ENCODE results near the gene NEK4. TPM values are rescaled to one million over a fixed set of nuclear protein-coding genes. Genes with fewer than 3 reads are reported as not detected.
A peak's percentile ranks its signal among the peaks of the same experiment; 100 is the strongest.
"Not testable (repeated sequence)": the region's sequence is repeated elsewhere in the genome, so short reads cannot be mapped to it uniquely, and the experiment has no call there.

NEK4 gene
- total RNA-seq, 1 donor from 2014 or later: 24.3 TPM

- DNase-seq (ENCODE audit: low spot score): no peak
Measured at GRCh38 chr3:52779011-52779836, 8.5 kb upstream of the NEK4 start.

DNA sequence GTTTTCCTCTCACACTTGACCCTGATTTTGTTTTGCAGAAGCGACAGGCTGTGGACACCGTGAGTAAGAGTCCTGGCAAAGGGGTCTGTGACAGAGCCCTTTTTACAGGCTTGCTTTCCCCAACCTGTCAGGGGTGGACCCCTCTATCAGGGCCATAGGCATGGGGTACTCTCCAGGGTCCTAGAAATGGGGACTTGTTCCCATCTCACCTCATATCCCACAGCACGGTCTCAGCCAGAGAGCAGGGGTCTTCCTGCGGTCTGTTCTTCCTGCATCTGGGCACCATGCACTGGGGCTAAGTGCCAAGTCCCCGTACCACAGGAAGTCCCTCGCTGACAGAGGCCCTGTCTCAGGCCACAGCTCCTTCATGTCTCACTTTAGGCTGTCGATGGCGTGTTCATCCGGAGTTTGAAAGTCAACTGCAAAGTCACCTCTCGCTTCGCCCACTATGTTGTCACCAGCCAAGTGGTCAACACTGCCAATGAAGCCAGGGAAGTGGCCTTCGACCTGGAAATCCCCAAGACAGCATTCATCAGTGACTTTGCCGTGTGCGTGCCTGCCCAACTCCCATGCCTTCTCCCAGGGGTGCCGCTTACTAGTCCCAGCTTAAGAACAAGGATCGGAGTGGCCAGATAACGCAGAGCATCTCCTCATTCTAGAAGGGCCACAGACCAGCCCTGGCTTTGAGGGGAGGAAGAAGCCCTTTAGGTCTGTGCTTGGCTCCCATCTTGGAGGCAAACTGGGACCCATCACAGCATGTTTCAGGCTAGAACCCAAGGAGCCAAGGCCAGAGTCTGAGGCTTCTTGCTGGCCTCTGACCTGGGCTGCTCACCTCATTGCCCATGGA, 7.4 kb upstream of the NEK4 start:
- DNase-seq (ENCODE audit: low spot score): no peak

GRCh38 chr3:52777127-52777958, 6.6 kb upstream of the NEK4 start, which contains the start of gene ITIH1:
ITIH1 (plus strand) TSS chr3:52777599; CDS start chr3:52777616, 17 bp downstream.
- DNase-seq (ENCODE audit: low spot score): no peak

- DNase-seq (ENCODE audit: low spot score): not testable (repeated sequence)
Measured at GRCh38 chr3:52776486-52776885, 5.7 kb upstream of the NEK4 start.

DNA sequence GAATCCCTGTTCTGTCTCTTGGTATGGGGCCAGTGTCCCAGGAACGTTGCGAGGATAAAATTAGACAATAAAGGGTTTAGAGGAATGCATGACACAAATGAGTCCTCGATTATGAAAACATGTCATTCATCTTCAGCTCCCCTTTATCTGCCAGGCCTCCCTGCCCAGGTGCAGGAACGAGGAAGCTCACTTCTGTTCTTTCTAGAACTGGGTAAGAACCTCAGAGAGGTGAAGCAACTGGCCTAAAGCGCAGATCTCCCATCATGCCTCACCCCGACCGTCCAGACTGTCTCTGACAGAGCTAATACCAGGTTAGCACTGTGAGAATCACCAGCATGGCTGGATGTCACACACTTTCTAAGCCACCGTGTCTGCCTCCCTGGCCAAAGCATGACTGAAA, 5.1 kb upstream of the NEK4 start:
- DNase-seq (ENCODE audit: low spot score): no peak

DNA sequence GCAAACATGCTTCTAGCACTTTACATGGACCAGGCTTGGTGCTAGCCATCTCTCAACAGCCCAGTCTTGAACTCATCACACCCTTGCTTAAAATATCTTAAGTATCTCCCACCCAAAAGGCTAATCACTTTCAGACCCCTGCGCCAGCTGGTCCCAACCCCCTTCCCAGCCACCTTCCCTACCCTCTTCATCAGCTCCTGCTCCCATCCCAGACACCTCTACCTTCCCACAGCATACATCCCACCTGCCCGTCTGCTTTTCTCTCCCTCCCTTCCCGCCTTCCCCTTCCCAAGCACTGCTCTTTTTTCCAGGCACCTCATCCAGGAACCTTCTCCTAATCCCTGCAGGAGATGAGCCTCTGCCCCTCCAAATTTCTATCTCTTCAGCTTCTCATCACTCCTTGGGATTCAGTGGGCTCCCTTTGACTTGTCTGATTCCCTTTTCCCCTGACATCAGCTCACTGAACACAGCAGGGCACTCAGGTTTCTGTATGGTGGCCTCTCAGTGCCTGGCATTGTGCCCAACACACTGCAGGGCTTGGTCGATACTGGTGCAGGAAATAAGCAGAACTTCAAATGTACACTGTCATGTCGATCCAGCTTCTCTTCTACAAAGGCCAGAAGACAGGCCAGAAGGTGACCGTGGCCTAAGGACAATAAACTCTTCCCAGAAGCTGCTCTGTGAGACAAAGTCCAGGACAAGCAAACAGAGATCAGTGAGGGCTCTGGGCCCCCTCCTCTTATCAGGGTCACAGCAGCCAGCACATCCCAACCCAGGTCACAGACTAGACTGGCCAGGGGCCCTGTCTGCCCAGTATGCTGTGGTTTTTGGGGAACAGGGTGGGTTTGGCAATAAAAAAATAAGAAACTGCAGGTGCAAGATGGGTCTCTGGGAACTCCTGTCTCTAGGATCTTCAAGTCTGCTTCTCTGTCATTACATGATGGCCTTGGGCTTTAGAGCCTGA, 4.4 kb upstream of the NEK4 start:
- DNase-seq (ENCODE audit: low spot score): peak; percentile 8

- no peak for DNase-seq (ENCODE audit: low spot score)
Measured at GRCh38 chr3:52774066-52774713, 3.5 kb upstream of the NEK4 start.

DNA sequence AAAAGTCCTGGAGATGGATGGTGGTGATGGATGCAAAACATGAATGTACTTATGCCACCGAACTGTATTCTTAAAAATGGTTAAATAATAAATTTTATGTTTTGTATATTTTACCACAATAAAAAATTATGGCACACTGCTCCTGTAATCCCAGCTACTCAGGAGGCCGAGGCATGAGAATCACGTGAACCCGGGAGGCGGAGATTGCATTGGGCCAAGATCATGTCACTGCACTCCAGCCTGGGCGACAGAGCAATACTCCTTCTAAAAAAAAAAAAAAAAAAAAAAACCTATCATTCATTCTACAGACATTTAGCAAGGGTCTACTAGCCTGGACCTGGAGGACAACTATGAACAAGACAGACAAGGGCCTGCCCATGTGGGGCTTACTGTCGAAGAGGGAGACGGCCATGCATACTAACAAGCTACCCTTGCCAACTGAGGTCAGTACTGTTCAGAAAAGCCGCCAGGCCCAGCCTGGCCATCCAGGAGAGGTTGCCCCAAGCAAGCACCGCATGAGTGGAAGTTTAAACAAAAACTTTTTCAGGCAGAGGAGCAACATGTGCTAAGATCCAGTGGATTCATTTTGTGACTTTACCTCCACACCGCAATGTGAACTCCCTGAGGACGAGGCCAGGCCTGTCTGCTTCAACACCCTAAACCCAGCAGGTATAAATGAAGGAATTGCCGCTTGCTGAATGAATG, 2.8 kb upstream of the NEK4 start:
- no peak for DNase-seq (ENCODE audit: low spot score)

DNA sequence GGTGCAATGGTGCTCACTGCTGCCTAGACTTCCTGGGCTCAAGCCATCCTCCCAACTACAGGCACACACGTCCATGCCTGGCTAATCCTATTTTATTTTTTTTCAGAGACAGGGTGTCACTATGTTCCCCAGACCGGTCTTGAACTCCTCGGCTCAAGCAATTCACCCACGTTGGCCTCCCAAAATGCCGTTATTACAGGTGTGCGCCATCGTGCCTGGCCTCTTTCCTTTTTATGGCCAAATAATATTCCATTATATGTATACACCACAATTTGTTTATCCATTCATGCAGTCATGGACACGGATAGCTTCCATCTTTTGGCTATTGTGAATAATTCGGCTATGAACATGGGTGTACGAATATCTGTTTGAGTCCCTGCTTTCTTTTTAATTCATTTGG, 962 bp upstream of the NEK4 start:
- DNase-seq (ENCODE audit: low spot score): no peak

DNA sequence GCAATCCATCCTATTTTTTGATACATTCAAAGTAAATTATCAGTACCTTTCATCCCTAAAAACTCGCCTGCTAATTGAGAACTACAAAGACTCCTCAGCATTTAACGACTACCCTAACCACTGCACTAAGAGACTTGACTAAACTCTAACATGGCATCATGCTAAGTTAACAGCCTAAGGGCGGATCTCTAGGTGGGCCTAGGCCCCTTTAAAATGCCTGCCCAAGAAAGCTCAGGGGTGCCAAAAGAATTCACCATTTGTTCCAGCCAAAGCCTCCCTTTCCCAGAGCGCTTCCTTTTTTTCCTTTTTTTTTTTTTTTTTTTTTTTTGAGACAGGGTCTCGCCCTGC, 568 bp upstream of the NEK4 start:
- DNase-seq (ENCODE audit: low spot score): no peak

DNA sequence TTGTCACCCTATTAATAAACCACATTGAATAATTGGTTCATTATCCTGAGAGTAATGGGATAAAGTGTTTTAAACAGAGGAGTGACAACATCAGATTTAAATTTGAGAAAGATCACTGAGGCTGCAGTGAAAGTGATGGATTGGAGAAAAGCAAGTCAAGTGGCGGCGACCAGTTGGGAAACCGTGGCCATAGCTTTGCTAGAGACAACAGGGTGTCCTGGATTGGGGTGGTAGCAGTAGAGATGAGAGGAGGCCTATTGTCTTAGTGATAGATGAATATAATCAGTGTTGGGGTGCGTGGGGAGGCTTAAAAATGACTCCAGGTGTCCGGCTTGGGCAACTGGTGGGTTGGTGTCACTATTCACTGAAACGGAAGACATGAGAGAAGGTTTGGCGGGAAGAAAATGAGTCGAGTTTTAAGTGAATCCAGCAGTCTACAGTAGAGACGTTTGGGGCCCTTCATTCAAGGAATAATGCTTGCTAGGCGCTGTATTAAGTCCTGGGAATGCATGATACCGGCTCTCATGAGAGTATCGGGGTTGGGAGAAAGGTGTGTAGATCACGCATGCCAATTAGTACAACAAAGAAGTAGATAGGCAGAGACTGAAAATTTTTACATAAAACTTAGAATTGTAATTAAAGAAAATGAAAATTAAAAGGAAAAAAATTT, 819 bp downstream of the NEK4 start:
- no peak for DNase-seq (ENCODE audit: low spot score)

GRCh38 chr3:52763466-52763865, 7.3 kb downstream of the NEK4 start:
- DNase-seq (ENCODE audit: low spot score): no peak

DNA sequence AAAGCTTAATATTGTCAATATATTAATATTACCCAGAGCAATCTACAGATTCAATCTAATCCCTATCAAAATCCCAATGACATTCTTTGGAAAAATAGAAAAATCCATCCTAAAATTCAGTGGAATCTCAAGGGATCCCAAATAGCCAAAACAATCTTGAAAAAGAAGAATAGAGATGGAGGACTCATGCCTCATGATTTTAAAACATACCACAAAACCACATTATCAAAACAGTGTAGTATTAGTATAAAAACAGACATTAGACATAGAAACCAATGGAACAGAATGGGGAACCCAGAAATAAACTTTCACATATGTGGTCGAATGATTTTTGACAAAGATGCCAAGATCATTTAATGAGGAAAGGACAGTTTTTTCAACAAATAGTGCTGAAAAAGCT, 14.6 kb downstream of the NEK4 start:
- DNase-seq (ENCODE audit: low spot score): no peak

DNA sequence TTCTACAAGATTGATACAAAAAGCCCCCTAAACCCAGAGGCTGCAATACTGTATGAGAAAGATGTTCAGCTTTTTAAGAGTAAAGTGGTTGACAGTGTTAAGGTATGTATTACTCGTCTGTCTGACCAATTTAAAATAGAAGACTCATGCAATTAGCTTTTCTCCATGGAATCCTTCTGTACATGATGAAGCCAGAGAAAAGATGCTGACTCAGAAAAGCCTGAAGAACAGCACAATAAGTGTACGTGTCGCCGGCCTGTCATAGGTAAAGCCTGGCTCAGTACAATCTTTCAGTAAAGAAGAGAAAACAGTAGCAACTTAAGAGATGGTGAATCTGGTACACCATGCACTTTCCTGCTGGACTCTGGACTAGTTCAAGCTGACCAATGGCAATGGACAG, 16.4 kb downstream of the NEK4 start:
- no peak for DNase-seq (ENCODE audit: low spot score)

DNA sequence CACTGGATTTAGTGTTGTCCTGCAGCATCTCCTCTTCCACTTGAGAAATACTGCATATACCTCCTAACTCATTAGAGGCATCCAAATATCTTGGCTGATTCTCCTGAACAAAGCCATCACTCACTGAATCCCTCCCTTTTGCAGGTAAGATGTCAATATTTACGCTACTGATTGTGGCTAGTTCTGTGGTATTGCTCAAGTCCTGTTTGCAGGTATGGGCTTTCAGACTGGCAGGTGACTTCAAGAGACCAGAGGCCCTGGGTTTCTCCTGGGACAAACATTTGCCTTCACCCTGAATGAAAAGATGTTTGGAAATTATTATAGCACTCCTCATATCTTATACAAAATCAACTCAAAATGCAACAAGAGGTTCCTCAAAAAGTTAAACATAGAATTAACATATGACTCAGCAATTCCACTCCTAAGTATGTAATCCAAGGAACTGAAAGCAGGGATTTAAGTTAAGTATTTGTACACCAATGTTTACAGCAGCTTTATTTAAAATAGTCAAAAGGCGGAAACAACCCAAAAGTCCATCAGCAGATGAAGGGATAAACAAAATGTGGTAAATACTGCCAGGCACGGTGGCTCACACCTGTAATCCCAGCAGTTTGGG, 18.6 kb downstream of the NEK4 start:
- DNase-seq (ENCODE audit: low spot score): no peak

DNA sequence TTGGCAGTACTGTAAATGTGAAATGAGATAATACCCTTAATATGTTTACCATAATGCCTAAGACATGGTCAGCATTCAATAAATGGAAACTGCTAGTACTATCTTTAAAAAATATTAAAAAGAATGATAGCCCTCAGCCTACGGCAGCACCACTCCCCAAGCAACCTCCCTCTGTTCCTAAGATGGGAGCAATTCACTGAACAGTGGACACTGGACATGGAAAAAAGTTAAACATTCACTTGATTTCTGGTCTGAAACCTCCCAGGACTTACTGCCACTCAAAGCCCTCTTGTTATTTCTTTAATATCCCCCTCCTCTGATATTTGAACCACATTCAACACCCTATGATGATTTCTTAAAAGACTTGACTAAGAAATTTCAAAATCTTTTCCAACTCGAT, 27.0 kb downstream of the NEK4 start:
- no peak for DNase-seq (ENCODE audit: low spot score)

- DNase-seq (ENCODE audit: low spot score): no peak
Measured at GRCh38 chr3:52743152-52743551, 27.6 kb downstream of the NEK4 start.

- peak; percentile 34 for DNase-seq (ENCODE audit: low spot score)
Measured at GRCh38 chr3:52742418-52743041, 28.2 kb downstream of the NEK4 start.

Measured in umbilical cord (tissue), 2 donors.